HK-2 (cell line): ENCODE data around the gene SORT1.
"Not testable (repeated sequence)": the region's sequence is repeated elsewhere in the genome, so short reads cannot be mapped to it uniquely, and the experiment has no call there.

Source experiments
- DNase-seq: peaks from one replicate; pipeline ENCODE4 v3.0.0-alpha.2; 2018; ENCODE audit not compliant: unreplicated experiment

The SORT1 gene

DNA sequence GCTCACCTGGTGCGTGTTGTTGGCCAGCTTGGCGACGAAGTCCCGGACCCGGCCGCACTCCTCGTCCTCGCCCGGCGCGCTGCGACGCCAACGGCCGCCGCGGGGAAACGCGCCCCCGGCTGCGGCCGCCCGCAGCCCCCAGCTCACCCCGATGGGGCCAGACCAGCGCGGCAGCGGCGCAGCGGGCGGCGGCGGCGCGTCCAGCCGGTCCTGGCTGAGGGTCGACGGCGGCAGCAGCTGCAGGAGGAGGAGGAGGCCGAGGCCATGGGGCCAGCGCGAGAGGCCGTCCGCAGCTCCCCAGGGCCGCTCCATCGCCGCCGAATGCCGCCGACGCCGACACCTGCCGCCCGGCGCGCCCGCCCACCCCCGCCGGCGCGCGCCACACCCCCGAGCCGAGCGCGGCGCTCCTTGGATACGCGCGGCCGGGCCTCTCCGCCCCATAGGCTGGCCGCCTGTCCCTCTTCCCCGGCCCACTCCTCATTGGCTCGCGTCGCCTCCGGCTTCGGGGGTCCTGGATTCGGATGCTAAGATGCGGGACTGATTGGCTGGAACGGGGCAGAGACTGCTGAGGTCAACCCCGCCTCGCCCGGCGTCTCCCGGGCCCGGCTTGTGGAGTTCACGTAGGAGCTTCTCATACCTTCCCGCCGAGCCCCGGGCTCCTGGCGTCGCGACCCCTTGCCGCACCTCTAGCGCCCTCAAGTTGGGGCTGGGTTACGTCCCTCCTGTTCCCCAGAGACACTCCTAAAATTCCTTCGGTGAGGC lies at the start of gene SORT1:
Gene SORT1, minus strand, starts transcription at position 338 of the 762 bp plus-strand sequence. Its CDS starts 26 bp downstream, at position 312.
- DNase-seq: peak; percentile 88

DNA sequence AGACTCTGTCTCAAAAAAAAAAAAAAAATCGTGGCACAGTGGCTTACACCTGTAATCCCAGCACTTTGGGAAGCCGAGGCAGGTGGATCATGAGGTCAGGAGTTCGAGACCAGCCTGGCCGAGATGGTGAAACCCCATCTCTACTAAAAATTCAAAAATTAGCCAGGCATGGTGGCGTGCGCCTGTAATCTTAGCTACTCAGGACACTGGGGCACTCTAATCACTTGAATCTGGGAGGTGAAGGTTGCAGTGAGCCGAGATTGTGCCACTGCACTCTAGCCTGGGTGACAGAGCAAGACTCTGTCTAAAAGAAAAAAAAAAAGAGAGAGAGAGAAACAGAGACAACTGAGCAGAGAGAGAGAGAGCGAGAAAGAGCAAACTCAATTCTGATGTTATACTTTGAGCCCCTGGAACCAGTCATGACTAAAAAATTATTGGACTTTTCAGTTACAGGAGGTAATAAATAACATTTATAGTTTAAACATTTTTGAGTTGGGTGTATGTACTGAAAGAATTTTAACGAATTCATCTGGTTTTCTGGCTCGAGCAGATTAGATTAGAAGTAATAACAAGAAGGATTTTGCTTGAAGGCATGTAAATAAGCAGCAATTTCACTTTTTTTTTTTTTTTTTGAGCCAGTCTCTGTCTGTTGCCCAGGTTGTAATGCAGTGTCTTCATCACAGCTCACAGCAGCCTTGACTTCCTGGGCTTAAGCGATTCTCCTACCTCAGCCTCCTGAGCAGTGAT lies 48.4 kb upstream of the SORT1 start:
- DNase-seq: not testable (repeated sequence)

DNA sequence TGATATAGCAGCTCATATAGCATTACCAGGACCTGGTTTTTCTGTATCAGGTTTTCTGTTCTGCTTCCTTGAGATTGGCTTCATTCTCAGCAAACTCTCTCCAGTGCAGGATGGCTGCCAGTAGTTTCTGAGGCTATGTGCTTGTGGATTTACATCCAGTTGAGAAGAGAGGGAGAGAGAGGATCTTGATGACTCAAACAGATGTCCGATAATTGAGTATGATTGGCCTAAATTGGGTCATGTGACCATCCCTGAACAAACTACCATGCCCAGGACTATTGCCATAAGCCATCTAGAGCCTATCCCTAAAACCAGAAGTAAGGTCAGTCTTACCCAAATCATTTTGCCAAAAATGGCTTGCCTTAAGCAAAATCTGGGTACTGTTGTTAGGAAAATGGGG lies 46.6 kb upstream of the SORT1 start:
- no peak for DNase-seq

DNA sequence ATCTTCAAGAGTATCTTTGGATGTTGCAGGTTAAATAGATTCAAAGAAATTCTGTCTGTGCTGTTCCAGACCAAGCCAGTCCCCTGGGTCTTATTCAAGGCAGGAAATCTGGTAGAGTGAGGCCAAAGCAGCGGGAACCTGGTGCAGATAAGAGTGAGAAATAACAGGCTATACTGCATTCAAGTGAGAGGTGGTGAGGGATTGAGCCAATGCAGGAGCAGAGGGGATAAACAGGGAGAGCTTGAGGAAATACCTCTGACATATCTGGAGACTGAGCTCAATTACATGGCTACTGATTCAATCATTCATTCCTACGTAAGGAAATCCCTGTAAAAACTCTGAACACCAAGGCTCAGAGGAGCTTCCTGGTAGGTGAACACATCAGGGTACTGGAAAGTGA lies 45.8 kb upstream of the SORT1 start:
- no peak for DNase-seq

DNA sequence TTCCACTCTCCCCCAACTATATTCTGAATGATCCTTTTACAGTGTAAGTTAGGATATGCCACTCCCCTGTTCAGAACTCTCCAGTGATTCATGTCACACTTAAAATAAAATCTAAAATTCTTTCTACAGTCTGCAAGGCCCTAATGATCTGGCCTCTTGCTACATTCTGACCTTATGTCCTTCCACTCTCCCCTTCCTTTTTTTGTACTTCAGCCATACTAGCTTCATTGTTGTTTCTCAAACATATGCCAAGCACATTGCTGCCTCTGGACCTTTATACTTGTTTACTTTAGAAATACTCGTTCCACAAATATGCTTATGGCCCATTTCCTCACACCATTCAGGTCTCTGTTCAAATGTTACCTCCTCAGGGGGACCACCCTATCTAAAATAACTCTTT lies 43.4 kb upstream of the SORT1 start:
- no peak for DNase-seq

DNA sequence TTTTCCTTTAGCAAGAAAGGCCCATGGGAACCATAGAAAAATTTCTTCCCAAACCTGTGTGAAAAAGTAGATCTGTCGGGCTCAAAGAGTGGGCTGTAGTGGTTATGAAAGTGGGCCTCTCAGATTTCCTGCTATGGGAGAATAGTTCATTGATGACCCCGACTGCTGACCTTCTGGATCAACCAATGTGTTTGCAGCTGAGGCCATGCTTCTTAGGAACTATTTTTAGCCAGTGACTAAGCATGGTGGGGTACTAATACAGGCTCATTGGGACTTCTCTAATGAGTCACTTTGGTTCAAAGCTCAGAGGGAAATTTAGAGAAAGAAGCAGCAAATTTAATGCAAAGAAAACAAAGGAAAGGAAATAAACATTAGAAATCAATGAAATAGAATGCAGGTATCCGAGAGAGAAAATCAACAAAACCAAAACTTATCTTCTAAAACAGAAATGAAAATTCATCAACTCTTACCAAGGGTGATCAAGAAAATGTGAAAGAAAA lies 41.1 kb upstream of the SORT1 start:
- DNase-seq: peak; percentile 18

DNA sequence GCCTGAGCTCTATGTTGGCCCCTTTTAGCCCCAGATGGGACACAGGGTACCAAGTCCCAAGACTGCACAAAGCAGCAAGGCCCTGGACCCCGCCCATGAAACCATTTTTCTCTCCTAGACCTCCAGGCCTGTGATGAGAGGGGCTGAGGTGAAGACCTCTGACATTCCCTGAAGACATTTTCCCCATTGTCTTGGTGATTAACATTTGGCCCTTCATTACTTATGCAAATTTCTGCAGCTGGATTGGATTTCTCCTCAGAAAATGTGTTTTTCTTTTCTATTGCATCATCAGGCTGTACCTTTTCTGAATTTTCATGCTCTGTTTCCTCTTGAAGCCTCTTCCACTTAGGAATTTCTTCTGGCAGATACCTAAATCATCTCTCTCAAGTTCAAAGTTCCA lies 36.8 kb upstream of the SORT1 start:
- DNase-seq: no peak

DNA sequence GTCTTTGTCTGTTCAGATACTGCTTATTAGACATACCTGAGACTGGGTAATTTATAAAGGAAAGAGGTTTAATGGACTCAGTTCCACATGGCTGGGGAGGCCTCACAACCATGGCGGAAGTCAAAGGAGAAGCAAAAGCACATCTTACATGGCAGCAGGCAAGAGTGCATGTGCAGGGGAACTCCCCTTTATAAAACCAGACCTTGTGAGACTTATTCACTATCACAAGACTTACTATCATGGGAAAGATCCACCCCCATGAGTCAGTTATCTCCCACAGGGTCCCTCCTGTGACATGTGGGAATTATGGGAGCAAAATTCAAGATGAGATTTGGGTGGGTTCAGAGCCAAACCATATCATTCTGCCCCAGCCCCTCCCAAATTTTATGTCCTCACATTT lies 35.6 kb upstream of the SORT1 start:
- no peak for DNase-seq

DNA sequence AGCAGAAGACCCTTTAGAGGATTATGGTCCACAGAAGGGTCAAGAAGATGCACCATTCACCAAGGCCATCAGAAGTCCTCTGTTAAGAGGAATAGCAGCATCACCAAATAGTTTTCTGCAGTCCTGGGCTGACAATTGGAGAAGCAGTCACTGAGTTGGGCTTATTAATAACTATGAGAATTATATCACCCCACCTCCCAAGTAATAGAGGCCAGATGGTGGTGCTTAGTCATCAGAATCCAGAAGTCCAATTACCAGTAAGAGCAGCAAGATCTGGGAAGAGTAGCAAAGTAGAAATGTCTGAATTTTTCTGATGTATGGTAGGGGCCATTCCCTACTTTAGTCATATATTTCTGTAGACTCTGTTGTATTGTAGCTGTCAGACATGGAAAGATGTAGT lies 34.6 kb upstream of the SORT1 start:
- no peak for DNase-seq

DNA sequence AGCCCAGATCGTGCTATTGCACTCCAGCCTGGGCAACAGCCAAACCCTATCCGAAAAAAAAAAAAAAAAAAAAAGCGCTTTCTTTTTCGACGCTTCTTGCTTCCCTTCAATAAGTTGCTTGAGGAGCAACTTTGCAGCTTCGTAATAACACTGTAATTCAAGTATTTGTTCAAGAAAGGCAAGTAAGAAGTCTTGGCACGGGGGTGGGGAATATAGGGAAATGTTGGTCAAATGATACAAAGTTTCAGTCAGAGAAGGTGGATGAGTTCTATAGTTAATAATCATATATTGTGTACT lies 29.4 kb upstream of the SORT1 start:
- DNase-seq: no peak

DNA sequence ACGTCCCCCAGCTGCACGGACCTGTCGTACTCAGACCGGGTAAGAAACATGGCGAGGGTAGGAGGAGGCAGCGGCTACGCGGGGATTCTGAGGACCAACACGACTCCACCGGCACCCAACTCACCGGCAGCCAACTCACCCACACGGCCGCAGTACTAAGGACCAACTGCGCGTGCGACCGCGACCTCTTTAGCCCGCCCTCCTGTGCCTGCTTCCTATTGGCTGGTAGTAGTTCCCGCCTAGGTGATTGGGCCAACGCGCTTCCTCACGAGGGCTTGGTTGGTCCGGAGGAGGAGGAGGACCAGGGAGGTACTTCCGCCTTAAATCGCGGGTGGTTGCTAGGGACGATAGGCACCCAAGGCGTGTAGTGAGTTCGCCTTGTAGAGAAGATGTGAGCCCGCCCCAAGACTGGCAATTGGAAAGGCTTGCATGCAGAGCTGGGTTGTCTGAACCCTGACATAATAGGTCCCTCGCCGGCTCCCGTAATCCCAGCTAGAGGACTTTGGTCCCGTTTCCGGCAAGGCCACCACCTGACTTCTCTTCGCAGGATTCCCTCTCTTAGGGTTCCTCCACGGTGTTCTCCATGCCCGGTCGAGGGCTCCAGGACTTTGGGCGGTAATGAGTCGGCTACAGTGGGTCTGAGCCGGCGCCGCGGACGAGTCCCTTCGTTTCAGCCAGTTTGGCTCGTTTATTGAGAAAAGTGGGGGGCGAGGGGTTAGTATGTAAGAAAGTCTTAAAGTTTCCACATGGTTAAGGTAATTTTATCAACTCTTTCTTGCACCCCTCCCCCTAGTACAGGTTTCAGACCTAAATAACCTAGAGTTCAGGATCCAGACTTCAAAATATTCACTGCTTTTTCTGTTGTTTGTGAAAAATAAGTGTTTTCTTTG lies 28.8 kb upstream of the SORT1 start, which contains the start of gene PSMA5:
Gene PSMA5, minus strand, starts transcription at position 168 of the 890 bp plus-strand sequence. Its CDS starts 118 bp downstream, at position 50.
- peak; percentile 97 for DNase-seq

DNA sequence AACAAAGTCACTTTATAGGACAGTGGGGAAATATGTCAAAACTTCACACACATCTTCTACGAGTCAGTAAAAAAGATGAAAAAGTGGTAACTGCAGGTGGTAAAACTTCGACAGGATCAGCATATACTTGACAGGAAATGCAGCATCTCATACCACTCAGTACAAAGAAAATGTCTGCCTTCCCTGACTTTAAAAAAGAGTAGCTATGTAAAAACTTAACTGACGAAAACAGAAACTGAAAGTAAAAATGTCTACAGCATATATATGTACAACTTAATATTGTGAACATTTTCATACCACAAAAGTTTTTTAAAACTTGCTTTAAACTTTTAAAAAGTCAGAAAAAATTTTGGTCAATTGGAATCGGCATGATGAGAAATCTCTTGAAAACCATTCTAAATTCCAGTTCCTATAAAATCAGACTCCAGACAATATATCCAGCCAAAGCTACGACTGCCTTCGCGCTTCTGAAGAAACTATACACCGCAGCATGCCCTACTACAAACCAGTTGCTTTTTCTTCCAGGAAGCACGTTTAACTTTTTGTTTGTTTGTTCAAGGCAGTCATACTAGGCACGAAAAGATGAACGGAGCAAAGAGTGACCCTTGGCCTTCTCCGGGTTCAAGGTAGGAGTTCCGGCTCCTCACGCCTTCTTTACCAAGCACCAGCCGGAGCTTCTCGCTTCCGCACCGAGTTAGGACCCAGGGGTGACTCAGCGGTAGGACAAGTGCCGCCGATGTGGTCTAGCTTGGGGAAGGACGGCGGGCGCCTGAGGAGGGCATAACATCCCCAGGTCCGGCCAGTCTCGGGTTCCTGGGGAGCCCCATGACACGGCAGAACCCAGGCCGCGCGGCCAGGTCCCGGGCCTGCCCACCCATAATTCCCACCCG lies 27.9 kb upstream of the SORT1 start:
- DNase-seq: peak; percentile 79

DNA sequence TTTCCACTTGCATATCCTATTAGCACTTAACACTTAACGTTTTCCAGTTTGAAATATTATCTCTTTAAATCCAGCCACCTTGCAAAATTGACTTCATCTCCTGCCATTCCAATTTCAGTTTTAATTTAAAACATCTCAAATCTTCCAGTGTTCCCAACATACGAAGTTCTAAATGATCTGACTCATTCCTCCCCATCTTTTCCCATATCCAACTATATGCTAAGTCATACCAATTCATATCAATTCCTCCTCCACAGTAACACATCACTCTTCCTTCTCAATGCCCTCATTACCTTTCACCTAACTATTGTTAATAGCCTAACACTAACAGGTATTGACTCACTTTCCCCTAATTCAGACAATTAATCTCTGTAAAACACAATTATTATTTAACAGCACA lies 25.8 kb upstream of the SORT1 start:
- DNase-seq: no peak

DNA sequence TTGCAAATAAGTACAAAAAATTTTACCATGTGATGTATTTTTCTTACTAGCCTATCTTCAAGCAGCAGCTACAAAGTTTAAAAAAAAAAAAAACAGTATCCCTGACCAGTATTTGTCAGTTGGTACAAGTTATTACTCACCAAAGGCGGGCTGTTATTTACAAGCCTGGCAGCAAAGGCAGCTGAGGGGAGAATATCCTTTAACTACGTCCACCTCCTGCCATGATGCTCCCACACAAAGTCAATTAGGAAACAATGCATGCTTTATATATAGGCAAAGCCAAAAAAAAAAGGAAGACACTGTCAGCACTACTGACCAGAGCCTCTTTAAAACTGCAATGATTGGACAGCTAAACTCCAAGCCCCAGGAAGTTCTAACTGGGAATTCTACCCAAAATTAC lies 14.8 kb upstream of the SORT1 start:
- no peak for DNase-seq

DNA sequence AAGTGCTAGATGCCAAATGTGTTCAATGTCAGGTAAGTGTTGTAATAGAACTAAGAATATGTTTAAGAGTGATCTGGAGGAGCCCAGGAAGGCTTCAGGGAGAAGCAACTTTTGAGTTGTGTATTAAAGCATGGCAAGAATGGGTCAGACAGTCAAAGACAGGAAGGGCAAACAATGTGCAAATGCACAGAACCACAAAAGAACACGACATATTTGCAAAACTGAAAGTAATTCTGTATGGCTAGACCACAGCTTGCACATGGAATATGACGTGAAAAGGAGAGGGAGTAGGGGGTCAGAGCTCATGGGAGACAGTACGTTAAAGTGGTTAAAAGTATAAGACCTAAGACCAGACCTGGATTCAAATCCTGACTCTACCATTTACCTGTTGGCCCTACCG lies 7.1 kb upstream of the SORT1 start:
- no peak for DNase-seq

DNA sequence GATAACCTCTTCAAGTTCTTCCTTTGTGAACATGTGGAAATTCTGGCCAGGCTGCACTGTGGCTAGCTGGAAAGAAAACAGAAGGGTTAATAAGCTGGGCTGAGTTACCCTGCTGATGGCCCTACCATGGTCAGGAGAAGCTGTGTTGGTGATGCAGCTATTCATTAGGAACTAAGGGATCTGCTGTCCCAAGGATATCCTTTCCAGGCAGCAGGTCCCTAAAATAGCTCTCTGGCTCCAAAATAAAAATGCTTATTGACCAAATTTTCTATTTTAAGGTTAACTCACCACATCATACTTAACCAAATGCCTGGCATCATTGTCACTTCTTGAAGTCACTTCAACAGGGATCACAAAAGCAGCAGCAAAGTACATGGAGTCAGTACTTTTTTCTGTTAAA lies 4.3 kb upstream of the SORT1 start:
- no peak for DNase-seq

DNA sequence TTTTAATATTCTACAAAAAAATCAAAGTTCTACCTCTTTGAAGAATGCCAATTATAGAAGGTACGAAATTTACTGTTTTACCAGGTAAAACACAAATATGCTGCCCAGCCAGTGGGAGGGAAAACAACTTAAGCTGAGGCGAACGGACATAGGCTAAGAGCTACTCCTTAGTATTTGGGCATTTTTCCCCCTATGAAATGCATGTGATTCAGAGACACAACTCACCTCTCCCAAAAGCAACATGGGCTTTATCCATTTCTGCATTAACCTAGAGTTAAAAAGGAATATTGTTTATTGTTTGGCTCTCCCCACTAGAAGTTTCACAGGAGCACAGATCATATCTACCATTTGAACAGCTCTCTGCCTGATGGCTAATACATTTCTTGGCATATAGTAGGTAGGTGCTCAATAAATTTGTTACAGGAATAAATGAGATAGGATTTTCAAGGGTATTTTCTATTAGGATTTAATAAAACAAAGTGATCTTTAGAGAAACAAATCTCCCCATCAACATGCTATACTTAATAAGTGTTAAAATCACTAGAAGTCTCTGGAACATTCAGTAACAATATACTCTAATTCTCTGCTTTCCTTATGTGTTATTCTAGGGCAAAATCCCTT lies 2.4 kb upstream of the SORT1 start:
- DNase-seq: no peak

DNA sequence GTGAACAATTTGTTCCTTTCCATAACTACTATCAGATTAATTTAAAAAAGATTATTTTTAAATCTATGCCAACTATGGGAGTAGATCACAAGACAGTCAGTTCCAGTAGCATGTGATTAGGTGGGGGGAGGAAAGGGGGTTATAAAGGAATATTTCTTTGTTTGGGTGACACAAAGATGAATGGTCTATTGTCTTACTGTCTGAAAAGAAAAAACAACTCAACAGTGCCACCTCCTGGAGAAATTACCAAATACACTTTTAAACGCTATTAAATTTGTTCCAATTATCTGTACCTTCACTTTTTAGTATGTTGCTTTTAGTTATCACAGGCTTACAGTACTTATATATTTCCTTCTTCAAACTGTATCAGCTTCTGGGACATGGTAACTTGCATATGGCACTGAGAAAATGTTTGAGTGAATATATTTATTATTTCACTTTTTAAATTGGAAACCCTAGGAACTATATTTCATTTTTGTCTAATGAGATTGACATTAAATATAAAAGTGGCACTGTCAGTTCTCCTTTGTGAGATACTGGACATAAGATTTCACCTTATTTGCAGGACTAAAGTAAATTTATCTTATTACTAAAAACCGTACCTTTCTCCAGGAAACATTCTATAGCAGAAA lies 1.7 kb upstream of the SORT1 start:
- no peak for DNase-seq

DNA sequence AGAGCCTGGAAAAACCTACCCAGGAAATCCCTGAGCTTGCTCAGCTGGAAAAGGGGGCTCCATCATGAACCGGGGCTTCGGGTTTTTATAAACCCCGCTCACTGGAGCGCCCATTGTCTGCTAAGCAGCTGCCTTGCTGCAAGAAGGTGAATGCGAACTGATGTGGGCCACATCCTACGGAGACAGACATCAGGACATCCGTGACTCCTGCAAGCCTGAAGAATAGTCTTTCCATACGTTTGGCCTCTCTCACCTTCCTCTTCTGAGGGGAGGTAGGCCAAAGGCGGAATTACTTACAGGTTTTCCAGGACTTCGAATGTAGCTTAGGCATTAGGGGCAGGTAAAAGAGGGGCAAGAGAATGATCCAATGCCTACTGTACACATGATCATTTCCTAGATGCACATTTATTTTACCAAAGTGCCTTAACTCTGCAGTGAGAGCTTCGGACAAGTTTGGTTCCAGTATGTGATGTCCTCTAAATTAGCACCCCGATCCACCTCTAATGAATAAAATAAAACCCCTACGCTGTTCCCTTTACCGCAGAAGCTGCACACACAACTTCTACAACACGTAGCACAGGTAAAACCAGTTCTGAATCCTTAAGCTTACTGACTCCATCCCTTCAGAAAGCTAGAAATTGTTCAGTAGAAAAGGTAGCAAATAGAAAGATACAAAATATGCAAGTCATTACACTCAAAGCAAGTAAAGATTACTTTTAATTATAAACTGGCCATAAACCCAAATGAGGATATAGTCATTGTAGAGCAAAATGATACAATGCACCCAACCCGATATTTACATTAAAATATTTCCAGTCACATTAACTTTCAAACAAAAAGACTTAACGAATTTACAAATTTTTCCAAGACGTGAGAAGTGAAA lies 866 bp upstream of the SORT1 start:
- no peak for DNase-seq
